Measurements from ENCODE around the gene NRAP.

NRAP gene

GRCh38 chr10:113603057-113603777 is 60.6 kb downstream of the NRAP start:
- Histone ChIP-seq H3K27me3 (ENCODE audit: insufficient read depth, low read length) (no peaks in the 10 kb centered on the region), H3K9me3 (ENCODE audit: insufficient read depth, low read depth, low read length) (no peaks in the 10 kb centered on the region), H3K4me1 (ENCODE audit: insufficient read depth, low read length) (no peaks in the 10 kb centered on the region), H3K36me3 (ENCODE audit: insufficient read depth, low read length) (no peaks in the 10 kb centered on the region), H3K9ac (ENCODE audit: low read depth, low read length) (no peak overlapping the region), H3K4me3 (ENCODE audit: low read length) (no peak overlapping the region), H3K27ac (ENCODE audit: low read depth, low read length) (no peak overlapping the region)
- WGBS: 92% methylated on average over 13 of the region's 13 CpGs

GRCh38 chr10:113600569-113600968 is 63.3 kb downstream of the NRAP start:
- Histone ChIP-seq H3K27me3 (ENCODE audit: insufficient read depth, low read length) (no peaks in the 10 kb centered on the region; the same call in 1 of the 2 replicates), H3K4me1 (ENCODE audit: insufficient read depth, low read length) (no peaks in the 10 kb centered on the region), H3K27ac (ENCODE audit: low read depth, low read length) (no peak overlapping the region), H3K36me3 (ENCODE audit: insufficient read depth, low read length) (no peaks in the 10 kb centered on the region), H3K4me3 (ENCODE audit: low read length) (no peak overlapping the region), H3K9ac (ENCODE audit: low read depth, low read length) (no peak overlapping the region), H3K9me3 (ENCODE audit: insufficient read depth, low read depth, low read length) (no peaks in the 10 kb centered on the region)
- WGBS: 89% methylated on average over 3 of the region's 3 CpGs

GRCh38 chr10:113594652-113595051 is 69.2 kb downstream of the NRAP start:
- 89% methylated on average over 13 of the region's 13 CpGs for WGBS
- Histone ChIP-seq H3K9me3 (ENCODE audit: insufficient read depth, low read depth, low read length) (no peaks in the 10 kb centered on the region), H3K9ac (ENCODE audit: low read depth, low read length) (no peak overlapping the region), H3K27me3 (ENCODE audit: insufficient read depth, low read length) (no peaks in the 10 kb centered on the region; the same call in 1 of the 2 replicates), H3K4me3 (ENCODE audit: low read length) (no peak overlapping the region), H3K4me1 (ENCODE audit: insufficient read depth, low read length) (peaks cover 3% of the 10 kb centered on the region; the same call in 1 of the 2 replicates), H3K36me3 (ENCODE audit: insufficient read depth, low read length) (no peaks in the 10 kb centered on the region), H3K27ac (ENCODE audit: low read depth, low read length) (no peak overlapping the region)

- WGBS: 89% methylated on average over 8 of the region's 8 CpGs
- no peaks in the 10 kb centered on the region for H3K27me3 ChIP-seq (ENCODE audit: insufficient read depth, low read length)
Measured at GRCh38 chr10:113592380-113592779, 71.5 kb downstream of the NRAP start.

GRCh38 chr10:113590581-113590980 is 73.3 kb downstream of the NRAP start:
- WGBS: 96% methylated on average over 12 of the region's 12 CpGs
- peaks cover 3% of the 10 kb centered on the region; the same call in 1 of the 2 replicates for H3K4me1 ChIP-seq (ENCODE audit: insufficient read depth, low read length)
- H3K9ac ChIP-seq (ENCODE audit: low read depth, low read length): no peak overlapping the region
- no peak overlapping the region for H3K27ac ChIP-seq (ENCODE audit: low read depth, low read length)
- no peak overlapping the region for H3K4me3 ChIP-seq (ENCODE audit: low read length)
- H3K9me3 ChIP-seq (ENCODE audit: insufficient read depth, low read depth, low read length): no peaks in the 10 kb centered on the region
- no peaks in the 10 kb centered on the region for H3K36me3 ChIP-seq (ENCODE audit: insufficient read depth, low read length)
- no peaks in the 10 kb centered on the region for H3K27me3 ChIP-seq (ENCODE audit: insufficient read depth, low read length)

More at GRCh38 chr10:113592380-113592779, 71.5 kb downstream of the NRAP start:
- Histone ChIP-seq H3K9me3 (ENCODE audit: insufficient read depth, low read depth, low read length) (no peaks in the 10 kb centered on the region), H3K9ac (ENCODE audit: low read depth, low read length) (no peak overlapping the region), H3K4me3 (ENCODE audit: low read length) (no peak overlapping the region), H3K27ac (ENCODE audit: low read depth, low read length) (no peak overlapping the region), H3K4me1 (ENCODE audit: insufficient read depth, low read length) (peaks cover 3% of the 10 kb centered on the region; the same call in 1 of the 2 replicates), H3K36me3 (ENCODE audit: insufficient read depth, low read length) (no peaks in the 10 kb centered on the region)

GRCh38 chr10:113589201-113589770 is 74.6 kb downstream of the NRAP start:
- Histone ChIP-seq H3K4me1 (ENCODE audit: insufficient read depth, low read length) (no peaks in the 10 kb centered on the region), H3K9me3 (ENCODE audit: insufficient read depth, low read depth, low read length) (no peaks in the 10 kb centered on the region), H3K4me3 (ENCODE audit: low read length) (no peak overlapping the region), H3K9ac (ENCODE audit: low read depth, low read length) (no peak overlapping the region), H3K27ac (ENCODE audit: low read depth, low read length) (no peak overlapping the region), H3K27me3 (ENCODE audit: insufficient read depth, low read length) (no peaks in the 10 kb centered on the region), H3K36me3 (ENCODE audit: insufficient read depth, low read length) (no peaks in the 10 kb centered on the region)
- WGBS: 87% methylated on average over 13 of the region's 13 CpGs

- Histone ChIP-seq H3K36me3 (ENCODE audit: insufficient read depth, low read length) (no peaks in the 10 kb centered on the region), H3K9me3 (ENCODE audit: insufficient read depth, low read depth, low read length) (no peaks in the 10 kb centered on the region), H3K27ac (ENCODE audit: low read depth, low read length) (no peak overlapping the region), H3K4me3 (ENCODE audit: low read length) (no peak overlapping the region), H3K9ac (ENCODE audit: low read depth, low read length) (no peak overlapping the region), H3K4me1 (ENCODE audit: insufficient read depth, low read length) (no peaks in the 10 kb centered on the region), H3K27me3 (ENCODE audit: insufficient read depth, low read length) (no peaks in the 10 kb centered on the region)
- WGBS: 93% methylated on average over 1 of the region's 1 CpG
Measured at GRCh38 chr10:113585949-113586348, 77.9 kb downstream of the NRAP start.

GRCh38 chr10:113583571-113583970 is 80.3 kb downstream of the NRAP start:
- no peaks in the 10 kb centered on the region for H3K36me3 ChIP-seq (ENCODE audit: insufficient read depth, low read length)

GRCh38 chr10:113581092-113581491 is 82.7 kb downstream of the NRAP start:
- Histone ChIP-seq H3K9me3 (ENCODE audit: insufficient read depth, low read depth, low read length) (no peaks in the 10 kb centered on the region), H3K27me3 (ENCODE audit: insufficient read depth, low read length) (no peaks in the 10 kb centered on the region), H3K4me3 (ENCODE audit: low read length) (no peak overlapping the region), H3K36me3 (ENCODE audit: insufficient read depth, low read length) (no peaks in the 10 kb centered on the region), H3K4me1 (ENCODE audit: insufficient read depth, low read length) (no peaks in the 10 kb centered on the region), H3K9ac (ENCODE audit: low read depth, low read length) (no peak overlapping the region), H3K27ac (ENCODE audit: low read depth, low read length) (no peak overlapping the region)
- 90% methylated on average over 1 of the region's 1 CpG for WGBS

More at GRCh38 chr10:113583571-113583970, 80.3 kb downstream of the NRAP start:
- Histone ChIP-seq H3K9ac (ENCODE audit: low read depth, low read length) (no peak overlapping the region), H3K27ac (ENCODE audit: low read depth, low read length) (no peak overlapping the region), H3K4me3 (ENCODE audit: low read length) (no peak overlapping the region), H3K4me1 (ENCODE audit: insufficient read depth, low read length) (no peaks in the 10 kb centered on the region), H3K9me3 (ENCODE audit: insufficient read depth, low read depth, low read length) (no peaks in the 10 kb centered on the region), H3K27me3 (ENCODE audit: insufficient read depth, low read length) (no peaks in the 10 kb centered on the region)
- 92% methylated on average over 3 of the region's 3 CpGs for WGBS

- Histone ChIP-seq H3K27me3 (ENCODE audit: insufficient read depth, low read length) (no peaks in the 10 kb centered on the region), H3K27ac (ENCODE audit: low read depth, low read length) (no peak overlapping the region), H3K4me3 (ENCODE audit: low read length) (no peak overlapping the region)
Measured at GRCh38 chr10:113578773-113579172, 85.1 kb downstream of the NRAP start.

GRCh38 chr10:113576852-113577251 is 87.0 kb downstream of the NRAP start:
- WGBS: 75% methylated on average over 4 of the region's 4 CpGs
- Histone ChIP-seq H3K27ac (ENCODE audit: low read depth, low read length) (no peak overlapping the region), H3K4me3 (ENCODE audit: low read length) (no peak overlapping the region), H3K9me3 (ENCODE audit: insufficient read depth, low read depth, low read length) (no peaks in the 10 kb centered on the region), H3K36me3 (ENCODE audit: insufficient read depth, low read length) (no peaks in the 10 kb centered on the region), H3K4me1 (ENCODE audit: insufficient read depth, low read length) (no peaks in the 10 kb centered on the region), H3K27me3 (ENCODE audit: insufficient read depth, low read length) (no peaks in the 10 kb centered on the region), H3K9ac (ENCODE audit: low read depth, low read length) (no peak overlapping the region)

More at GRCh38 chr10:113578773-113579172, 85.1 kb downstream of the NRAP start:
- H3K4me1 ChIP-seq (ENCODE audit: insufficient read depth, low read length): no peaks in the 10 kb centered on the region
- no peaks in the 10 kb centered on the region for H3K36me3 ChIP-seq (ENCODE audit: insufficient read depth, low read length)
- H3K9ac ChIP-seq (ENCODE audit: low read depth, low read length): no peak overlapping the region
- 100% methylated on average over 1 of the region's 1 CpG for WGBS
- H3K9me3 ChIP-seq (ENCODE audit: insufficient read depth, low read depth, low read length): no peaks in the 10 kb centered on the region

Measured in HUES64 (cell line).